ENCODE results near the gene TBX19.
"Not testable (repeated sequence)": the region's sequence is repeated elsewhere in the genome, so short reads cannot be mapped to it uniquely, and the experiment has no call there.

Gene TBX19

DNA sequence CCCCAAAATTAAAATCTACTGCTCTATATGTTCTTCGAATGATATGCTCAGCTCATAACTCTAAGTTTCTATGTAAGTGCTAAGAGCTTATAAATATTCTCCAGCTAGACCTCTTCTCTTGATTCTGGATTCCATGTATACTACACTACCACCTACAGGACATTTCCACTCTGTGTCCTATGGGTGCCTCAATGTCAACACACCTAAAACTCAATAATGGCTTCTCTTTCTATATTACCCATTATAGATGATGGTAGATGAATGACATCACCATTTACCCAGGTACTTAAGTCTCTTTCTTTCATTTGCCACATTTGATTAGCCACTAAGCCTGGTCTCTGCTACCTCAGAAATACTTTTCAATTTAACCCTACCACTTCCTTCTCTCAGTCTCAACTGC is 41.3 kb downstream of the TBX19 start:
- DNase-seq = no peak

DNA sequence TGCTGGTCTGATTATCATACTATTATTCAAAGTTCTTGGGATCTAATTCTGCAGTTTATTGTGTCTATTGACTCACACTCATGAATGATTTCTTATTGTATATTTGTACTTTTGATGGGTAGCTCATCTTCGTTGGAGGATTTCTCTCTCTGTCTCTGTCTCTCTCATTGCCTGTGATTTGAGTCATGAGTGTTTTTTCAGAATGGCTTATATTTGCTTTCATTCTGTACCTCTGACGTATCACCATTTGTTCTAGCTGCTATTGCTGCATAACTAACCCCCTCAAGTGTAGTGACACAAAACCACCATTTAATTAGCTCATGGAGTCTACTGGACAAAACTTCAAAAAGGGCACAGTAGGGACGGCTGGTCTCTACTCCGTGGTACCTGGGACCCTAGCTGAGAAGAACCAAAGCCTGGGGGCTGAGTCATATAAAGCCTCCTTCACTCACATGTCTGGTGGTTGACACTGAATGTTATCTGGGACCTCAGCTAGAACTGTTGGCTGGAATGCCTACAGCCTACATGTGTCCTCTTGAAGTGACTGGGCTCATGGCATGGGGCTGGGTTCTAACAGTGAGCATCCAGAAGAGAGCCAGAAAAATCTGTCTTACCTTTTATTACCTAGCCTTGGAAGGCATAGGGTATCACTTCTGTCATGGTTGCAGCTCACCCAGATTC is 44.2 kb downstream of the TBX19 start:
- DNase-seq = no peak

DNA sequence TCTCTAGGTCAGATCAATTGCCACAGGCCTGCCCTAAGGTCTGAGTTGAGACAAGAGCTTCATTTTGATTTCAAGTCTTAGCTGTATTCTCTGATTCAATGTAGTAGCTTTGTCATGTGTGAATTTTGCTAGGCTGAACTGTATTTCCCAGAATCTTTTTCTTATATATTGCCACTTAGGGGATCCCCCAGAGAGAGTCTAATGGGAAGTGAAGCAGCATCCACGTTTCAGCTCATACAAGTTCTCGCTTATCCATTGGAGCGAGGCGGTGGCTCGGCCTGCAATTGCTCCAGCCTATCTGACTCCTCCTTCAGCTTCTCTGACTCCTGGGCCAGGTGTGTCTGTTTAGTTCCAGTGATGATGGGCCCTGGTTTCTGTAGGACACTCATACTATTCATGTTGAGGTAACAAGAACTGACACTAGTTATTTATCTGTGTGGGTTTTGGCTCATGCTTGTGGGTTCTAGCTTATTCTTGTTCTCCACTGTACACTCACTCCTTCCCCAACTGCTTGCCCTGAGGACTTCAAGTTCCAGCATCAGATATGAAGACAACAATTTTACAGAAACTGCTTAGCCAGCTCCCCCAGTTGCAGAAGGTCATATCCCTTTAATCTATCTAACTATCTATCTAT is 48.2 kb downstream of the TBX19 start:
- DNase-seq = no peak

DNA sequence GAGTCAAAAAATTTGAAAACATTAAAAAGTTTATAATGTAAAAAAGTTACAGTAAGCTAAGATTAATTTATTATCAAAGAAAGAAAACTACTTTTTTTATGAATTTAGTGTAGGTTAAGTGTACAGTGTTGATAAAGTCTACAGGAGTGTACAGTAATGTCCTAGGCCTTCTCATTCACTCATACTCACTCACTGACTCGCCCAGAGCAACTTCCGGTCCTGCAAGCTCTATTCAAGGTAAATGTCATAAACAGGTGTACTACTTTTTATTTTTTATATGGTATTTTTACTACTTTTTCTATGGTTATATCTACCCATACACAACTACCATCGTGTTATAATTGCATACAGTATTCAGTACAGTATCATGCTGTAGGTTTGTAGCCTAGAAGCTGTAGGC is 49.6 kb downstream of the TBX19 start:
- no peak for DNase-seq

DNA sequence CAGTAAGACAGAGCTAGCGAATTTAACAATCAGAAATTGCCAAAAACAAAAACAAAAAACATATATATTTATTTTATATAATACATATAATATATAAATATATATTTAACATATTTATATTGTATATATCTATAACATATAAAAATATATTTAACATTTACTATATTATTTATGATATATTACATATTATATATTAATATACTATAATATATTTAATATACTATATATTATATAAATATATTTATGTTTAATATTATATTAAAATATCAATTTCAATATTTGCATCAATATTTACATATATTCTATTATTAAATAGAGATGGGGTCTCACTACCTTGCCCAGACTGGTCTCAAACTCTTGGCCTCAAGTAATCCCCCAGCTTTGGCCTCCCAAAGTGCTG is 50.9 kb downstream of the TBX19 start:
- no peak for DNase-seq

DNA sequence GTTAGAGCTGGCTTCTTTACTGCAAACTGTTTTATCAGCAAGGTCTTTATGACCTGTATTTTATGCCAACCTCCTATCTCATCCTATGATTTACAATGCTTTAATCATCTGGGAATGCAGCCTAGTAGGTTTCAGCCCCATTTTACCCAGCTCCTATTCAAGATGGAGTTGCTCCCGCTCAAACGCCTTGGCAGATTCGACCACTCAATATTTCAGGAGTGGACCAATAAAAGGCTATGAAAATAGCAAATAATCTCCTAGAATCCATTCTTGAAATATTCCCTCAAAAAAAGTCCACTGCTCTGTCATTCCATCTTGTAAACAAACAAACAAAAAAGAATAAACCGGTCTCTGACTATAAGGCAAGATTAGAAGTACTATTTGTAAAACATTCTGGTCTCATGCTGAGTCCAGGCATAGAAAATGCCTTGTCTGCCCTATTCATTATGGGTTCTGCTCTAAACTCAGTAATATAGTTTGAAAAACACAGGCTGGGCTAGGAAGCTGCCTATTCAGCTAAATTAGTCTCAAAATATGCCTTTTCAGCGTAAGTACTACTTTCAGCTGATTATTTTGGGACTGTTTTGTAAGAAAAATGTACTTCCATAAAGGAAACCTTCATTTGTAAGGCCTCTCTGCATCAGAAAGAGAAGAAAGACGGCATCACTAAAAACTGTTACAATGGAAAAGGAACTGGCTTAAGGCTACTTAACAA is 53.0 kb downstream of the TBX19 start:
- no peak for DNase-seq

DNA sequence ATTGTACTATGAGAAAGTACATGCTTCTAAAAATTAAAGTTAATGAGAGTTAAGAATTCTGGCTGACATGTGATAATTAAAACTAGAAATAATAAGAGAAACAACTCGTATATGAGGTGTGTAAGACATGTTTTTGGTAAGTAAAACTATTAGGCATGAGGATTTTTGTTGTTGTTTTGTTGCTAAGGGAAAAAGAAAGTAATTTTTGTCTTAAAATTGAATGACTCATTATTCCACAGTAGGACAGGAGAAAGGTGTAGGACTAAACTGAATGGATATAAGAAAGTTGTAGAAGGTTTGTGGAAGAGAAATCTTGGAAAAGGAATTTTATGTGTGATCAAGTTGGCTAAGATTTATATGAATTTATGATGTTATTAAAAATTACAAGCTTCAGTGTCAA is 54.8 kb downstream of the TBX19 start:
- DNase-seq = no peak

DNA sequence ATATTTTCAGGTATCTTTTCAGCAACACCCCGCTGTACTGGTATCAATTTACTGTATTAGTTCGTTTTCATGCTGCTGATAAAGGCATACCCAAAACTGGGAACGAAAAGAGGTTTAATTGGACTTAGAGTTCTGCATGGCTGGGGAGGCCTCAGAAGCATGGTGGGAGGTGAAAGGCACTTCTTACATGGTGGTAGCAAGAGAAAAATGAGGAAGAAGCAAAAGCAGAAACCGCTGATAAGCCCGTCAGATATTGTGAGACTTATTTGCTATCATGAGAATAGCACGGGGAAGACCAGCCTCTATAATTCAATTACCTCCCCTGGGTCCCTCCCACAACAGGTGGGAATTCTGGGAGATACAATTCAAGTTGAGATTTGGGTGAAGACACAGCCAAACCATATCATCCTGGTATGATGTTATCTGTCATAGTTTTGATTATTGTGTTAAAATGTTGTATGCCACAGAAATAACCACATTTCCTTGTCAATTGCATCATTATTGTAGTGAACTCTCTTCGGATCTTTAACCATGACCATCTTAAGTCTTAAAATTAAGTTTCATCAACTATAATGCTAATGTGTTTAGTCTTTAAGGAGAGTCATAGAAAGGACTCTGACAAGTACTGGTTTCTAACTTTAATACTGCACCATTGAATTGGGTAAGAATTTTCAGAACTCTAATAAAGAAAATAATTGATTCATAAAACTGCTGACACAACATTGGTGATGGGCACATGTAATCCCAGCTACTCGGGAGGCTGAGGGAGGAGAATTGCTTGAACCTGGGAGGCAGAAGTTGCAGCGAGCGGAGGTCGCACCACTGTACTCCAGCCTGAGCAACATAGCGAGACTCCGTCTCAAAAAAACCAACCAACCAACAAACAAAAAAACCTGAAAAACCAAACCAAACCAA is 58.2 kb downstream of the TBX19 start:
- DNase-seq = no peak

DNA sequence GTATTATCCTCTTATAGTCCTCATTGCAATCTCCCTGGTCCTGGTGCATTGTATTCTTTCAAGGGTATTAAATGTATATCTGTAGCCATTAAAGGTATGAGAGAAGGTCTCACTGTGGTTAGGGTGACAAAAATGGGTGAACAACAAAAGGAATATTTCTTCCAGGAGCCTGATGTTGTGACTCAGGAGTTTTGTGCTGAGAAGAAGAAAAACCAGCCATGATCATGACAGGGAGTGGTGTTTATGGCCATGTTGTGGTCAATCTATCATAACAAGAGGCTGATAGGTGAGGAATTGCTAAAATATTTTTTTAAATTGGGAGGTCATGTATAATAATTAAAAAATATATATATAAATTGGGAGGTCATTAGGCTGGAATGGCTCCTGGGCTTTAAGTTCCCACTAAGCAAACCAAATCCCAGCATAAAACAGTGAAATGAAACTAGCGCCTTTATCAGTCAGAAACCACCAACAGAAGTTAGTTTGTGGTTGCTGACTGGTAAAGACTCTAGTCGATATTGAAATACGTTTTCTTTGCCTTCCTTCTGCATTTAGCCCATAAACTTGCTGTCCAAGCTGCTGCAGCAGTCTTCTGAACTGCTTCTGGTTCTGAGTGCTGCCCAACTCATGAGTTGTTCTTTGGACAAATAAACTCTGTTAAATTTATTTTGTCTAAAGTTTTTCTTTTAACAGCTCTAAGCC is 60.3 kb downstream of the TBX19 start:
- no peak for DNase-seq

DNA sequence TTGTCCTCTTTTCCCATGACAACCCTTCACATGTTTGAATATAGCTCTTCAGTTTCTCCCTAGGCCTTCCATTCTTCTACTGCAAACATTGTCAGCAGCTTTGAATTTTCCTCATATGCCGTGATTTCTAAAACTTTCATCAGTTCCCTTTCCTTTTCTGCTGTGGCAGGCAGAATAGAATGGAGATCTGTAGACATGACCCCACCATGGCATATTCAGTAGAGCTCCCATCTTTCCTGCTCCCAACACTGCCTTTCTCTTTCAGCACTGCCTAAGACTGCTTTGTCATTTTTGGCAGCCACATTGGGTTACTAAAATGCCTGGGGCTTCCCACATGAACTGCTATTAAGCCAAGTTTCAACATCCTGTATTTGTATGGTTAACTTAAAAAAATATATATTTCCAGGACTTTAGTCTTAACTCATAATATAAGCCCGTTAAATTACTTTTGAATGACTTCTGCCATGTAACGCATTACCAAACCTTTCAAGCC is 60.9 kb downstream of the TBX19 start:
- no peak for DNase-seq

DNA sequence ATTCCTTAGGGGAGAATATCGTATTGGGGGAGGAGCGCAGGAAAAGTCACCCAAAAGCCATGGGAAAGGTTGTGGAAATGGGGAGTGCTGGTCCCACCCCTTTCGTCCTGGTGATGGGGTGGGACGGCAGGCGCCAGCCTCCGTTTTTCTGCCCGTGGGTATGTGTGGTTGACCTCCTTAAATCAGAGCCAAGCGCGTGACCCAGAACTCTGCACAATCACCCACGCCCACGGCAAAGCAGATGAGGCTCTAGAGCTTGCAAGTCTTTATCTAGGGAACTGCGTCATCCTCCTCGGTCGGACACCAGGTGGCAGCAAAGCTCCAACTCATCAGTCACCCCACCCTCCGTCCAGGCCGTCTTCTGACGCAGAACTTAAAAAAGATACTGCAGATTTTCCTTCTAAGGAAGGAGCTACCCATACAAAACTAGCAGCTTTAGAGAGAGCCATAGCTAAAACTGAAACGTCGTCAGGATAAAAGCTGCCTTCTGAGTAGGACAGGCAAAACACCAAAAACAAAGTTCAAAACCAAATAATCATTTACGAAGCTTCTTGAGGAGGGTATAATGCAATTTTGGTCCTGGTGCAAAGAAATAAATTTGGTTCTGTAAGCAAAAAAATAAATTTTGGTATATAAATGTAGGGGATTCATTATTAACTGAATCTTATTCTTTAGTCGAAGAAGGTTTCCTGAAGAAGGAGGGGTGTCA is 62.0 kb downstream of the TBX19 start:
- peak; percentile 69 for DNase-seq

DNA sequence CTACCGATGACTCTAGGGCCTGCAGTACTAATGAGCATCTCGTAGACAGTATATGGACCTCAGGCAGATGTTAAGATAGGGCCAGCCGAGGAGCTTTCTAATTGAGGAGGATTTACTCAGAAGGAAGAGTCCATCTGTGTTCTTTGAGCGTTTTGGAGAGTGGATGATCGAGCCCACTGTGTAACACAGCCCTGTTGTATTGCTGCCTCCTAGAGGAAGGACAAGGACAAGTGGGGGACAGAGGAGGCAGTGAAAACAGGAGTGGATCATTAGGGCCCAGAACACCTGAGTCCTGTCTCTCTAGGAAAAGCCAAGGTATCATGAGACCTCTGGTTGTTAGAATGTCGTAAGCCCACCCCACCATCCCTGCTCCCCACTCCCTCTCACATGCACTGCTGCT is 62.9 kb downstream of the TBX19 start:
- DNase-seq = no peak

DNA sequence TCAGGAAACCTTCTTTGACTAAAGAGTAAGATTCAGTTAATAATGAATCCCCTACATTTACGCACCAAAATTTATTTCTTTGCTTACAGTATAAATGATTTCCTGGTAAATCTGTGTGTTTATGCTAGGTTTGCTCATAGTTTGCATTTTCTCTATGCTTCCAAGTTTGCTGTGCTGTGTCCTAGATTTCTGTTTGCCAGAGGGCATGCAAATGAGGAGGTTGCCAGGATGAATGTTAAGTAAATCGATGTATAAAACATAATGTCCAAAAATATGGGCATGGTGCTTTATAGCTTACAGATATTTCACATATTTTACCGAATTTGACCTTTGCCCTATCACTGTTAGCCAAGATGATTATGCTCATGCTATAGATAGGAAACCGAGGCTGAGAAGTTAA is 63.8 kb downstream of the TBX19 start:
- no peak for DNase-seq

DNA sequence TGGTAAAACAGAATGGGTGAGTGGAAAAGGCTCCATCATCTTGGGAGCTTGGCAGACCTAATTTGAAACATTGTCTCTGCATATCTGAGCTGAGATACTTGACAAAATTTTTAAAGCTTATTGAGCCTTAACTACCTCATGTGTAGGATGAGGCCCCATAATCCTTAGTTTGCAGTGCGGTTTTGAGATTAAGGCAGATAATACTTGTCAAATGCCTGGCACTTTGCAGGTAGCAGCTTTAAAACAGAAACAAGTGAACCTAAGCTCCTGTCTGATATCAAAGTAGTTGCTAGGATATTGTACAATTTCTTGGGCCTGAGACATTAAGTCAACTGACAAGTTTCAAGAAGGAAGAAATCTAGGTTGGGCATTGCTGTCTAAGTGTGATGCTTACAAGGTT is 65.3 kb downstream of the TBX19 start:
- DNase-seq = no peak

DNA sequence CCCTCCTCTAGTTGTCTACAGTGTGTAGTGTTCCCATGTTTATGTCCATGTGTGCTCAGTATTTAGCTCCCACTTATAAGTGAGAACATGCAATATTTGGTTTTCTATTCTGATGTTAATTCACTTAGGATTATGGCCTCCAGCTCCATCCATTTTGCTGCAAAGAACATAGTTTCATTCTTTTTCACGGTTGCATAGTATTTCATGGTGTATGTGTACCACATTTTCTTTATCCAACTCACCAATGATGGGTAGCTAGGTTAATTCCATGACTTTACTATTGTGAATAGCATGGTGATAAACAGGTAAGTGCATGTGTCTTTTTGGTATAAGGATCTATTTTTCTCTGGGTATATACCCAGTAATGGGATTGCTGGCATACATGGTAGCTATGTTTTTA is 67.0 kb downstream of the TBX19 start:
- no peak for DNase-seq

DNA sequence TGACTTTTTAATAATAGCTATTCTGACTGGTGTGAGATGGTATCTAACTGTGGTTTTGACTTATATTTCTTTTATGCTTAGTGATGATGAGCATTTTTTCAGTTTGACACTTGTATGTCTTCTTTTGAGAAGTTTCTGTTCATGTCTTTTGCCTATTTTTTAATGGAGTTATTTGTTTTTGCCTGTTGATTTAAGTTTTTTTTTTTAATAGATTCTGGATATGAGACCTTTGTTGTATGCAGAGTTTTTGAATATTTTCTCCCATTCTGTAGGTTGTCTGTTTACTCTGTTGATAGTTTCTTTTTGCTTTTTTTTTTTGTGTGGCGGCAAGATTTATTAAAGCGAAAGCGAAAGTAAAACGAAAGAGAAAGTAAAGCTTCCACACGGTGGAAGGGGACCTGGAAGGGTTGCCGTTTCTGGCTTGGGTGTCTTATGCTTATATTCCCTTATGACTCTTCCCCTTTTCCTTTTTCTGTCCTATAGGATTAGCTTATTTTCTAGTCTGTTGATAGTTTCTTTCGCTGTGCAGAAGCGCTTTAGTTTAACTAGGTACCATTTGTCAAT is 67.6 kb downstream of the TBX19 start:
- DNase-seq = peak; percentile 56

DNA sequence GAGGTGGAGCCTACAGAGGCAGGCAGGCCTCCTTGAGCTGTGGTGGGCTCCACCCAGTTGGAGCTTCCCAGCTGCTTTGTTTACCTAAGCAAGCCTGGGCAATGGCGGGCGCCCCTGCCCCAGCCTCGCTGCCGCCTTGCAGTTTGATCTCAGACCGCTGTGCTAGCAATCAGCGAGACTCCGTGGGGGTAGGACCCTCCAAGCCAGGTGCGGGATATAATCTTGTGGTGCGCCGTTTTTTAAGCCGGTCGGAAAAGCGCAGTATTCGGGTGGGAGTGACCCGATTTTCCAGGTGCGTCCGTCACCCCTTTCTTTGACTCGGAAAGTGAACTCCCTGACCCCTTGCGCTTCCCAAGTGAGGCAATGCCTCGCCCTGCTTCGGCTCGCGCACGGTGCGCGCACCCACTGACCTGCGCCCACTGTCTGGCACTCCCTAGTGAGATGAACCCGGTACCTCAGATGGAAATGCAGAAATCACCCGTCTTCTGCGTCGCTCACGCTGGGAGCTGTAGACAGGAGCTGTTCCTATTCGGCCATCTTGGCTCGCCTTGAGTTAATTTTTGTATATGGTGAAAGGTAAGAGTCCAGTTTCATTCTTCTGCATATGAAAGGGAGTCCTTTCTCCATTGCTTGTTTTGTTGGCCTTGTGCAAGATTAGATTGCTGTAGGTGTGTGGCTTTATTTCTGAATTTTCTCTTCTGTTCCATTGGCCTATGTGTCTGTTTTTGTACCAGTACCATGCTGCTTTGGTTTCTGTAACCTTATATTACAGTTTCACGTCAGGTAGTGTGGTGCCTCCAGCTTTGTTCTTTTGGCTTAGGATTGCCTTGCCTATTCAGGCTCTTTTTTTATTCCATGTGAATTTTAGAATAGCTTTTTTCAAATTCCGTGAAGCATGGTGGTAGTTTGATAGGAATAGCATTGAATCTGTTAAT is 73.9 kb downstream of the TBX19 start:
- not testable (repeated sequence) for DNase-seq

DNA sequence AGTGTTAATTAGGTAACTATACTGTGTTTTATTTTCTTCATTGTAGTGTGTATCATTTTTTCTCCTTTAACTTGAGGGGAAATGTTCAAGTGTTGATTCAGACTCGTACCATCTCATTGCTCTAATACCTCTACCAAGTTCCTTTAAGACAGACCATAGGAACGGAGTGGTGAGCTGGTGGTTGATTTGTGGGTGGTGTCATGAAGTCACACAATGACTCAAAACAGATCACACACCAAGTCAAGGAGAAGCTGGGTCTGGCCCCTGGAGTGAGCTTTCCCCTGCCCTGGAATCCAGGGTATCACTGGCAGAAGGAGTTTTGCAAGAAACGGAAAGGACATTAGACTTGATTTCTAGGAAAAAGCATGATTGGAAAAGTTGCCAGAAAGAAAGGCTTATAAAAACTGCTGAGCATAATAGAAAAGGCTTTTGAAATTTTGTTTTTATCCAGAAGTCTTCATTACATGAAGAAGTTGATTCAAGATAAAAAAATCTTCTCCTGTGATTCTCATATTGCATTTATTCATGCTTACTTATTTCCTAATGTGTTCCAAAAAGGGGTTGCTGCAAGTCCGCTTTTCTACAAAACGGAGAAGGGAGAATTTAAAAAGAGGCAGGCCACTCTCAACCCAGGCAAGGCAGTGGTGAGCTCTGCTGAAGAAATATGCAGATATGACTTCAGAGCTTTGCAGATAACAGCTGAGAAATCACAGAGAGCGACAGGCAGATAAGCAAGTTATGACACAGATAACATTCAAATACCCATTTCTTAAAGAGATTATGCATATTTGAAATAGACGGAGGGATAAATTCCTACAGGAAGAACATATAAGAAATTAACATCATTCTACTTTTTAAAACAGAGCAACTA is 79.7 kb downstream of the TBX19 start:
- no peak for DNase-seq

DNA sequence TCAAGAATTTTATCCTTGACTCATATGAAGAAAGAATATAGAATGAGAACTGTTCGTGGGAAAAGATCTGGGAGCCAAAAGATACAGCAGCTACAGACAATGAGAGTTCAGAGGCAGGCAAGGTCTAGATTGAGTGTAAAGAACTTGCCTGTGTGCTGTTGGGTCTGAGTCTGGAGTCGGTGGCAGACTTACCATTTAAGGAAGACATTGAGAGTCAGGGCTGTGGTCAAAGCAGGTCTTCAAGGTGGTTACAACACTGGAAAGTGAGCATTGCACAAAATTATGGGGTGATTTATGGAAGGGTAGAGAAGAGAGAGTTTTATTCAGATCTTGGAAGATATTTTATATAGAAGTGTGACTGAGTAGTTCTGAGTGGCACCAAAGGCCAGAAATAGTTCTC is 80.6 kb downstream of the TBX19 start:
- DNase-seq = no peak

Data from NCI-H774 (cell line).